ENCODE data around the gene CLSTN2.

The CLSTN2 gene

DNA sequence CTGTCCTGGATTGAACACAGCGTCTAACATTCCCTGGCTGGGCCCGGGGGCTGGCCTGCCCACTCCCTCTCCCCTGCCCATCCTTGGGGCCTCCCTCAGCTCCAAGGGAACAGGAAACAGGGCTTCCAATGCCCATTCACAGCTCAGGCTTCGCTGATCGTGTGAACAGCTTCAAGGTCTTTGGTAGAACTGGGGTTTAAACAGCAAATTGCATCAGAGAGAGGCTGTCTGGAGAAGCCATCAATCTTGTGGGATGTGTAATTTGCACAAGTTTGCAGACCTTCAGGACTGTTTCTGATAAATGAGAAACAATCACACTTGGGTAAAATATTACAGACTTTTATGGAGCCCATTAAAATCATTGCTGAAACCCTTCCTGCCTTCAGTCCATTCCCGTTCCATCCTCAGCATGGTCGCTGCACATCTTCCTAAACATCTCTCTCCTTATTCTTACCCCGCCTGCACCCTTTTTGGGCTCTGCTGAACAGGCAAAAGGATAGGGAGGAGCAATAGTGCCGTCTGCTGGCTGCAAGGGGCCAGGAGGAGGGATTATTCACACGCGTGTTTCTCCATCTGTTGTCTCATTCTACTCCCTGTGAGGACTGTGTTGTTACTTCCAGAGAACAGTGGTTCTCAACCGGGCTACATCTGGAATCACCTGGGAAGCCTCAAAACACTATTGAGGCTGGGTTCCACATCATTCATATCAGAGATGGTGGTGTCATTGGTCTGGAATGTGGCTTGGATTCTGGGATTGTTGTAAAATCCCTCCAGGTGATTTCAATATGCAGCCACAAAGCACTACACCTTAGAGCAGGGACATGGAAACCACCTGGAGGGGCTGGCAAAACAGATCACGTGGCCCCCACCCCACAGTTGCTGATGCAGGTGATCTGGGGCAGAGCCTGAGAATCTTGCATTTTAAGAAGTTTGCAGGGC lies 116.3 kb downstream of the CLSTN2 start:
- FAIRE-seq = no peak
- DNase-seq (ENCODE audit: low spot score) = no peak

DNA sequence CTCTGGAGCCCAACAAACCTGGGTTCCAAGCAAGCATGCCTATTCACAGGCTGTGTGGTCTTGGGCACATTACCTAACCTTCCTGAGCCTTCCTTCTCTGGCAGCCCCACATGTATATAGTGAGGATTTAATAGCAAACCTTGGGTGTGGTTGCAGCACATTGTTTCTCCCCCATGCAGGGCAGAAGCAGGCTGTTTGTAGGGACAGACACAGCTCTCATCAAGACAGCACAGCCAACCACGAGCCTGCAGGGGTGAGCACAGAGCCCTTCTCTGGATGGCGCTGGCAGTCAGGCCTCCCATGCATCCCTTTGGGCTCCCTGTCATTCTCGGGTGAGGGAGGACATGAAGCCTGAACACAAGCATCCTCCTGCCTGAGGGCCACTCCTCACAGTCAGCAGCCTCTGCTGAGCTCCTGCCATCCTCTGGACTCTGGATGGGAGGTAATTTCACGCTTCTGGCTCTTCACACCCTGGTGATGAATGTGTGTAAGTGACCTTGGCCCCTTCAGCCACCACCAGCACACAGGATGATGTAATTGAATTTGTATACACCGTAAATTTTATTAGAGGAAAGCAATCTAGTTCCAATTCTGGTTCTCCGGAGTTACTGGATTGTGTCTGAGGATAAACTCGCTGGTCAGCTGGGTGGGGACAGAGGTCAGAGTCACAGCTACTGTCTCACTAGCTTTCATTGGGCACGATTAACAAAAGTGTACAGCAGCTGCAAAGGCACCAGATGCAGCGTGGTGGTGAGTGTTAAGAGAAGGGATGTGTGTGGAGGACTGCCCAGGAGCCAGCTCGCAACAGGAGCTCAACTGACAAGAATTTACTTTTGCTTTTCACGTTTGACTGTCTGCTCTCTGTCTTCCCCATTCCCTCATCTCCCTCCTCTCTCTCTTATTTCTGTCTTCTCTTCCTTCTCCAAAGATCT lies 118.1 kb downstream of the CLSTN2 start:
- FAIRE-seq (no peak), DNase-seq (ENCODE audit: low spot score) (no peak)

DNA sequence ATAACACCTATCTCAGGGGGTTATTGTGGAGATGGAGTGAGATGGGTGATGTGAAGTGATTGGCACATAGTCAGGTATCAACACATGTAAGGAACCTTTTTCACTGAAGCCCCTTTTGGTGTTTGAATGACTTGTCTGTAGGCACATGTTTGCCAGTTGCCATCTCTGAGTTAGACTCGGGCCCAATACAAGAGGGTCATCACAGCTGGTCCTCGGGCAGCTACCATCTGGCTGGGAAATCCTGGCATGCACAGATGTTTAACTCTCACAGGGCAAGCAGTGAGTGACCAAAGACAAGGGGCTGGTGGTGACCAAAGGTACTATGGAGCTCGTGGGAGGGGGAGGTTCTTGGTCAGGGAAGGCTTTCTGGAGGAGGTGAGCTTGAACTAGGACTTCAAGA lies 118.8 kb downstream of the CLSTN2 start:
- FAIRE-seq (no peak), DNase-seq (ENCODE audit: low spot score) (no peak)

DNA sequence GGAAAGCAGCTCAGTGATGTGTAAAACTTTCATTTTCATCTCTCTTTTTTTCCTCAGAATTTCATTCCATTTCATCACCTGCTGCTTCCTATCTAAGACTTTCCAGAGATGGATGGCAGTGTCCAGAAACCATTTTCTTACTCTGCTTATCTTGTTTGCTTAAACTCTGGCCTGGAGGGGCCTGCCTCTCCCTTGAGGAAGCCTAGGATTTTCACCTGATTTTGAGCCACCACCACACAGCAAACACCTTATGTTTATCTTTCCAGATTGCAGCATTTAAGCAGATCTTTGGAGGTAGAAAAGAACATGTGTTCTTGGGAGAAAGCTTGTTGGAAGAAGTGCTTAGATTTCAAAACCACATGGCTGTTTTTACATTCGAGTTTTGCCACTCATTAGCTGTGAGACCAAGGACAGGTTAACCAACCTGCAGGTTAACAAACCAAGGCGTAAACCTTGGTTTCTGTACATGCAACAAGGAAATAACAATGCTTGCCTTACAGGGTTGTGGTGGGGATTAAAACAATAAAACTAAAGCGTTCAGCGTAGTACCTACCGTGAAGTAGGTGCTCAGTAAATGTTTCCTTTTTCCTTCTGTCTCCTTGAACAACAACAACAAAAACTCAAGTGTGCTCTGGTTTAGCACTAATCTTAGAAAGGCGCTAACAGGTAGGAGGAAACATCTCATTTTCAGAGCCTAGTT lies 120.3 kb downstream of the CLSTN2 start:
- FAIRE-seq = no peak
- no peak for DNase-seq (ENCODE audit: low spot score)

GRCh38 chr3:140056047-140056446 lies 121.1 kb downstream of the CLSTN2 start:
- no peak for FAIRE-seq

GRCh38 chr3:140061211-140061610 lies 126.2 kb downstream of the CLSTN2 start:
- DNase-seq (ENCODE audit: low spot score) = no peak
- no peak for FAIRE-seq

More at GRCh38 chr3:140056047-140056446, 121.1 kb downstream of the CLSTN2 start:
- DNase-seq (ENCODE audit: low spot score) = no peak

DNA sequence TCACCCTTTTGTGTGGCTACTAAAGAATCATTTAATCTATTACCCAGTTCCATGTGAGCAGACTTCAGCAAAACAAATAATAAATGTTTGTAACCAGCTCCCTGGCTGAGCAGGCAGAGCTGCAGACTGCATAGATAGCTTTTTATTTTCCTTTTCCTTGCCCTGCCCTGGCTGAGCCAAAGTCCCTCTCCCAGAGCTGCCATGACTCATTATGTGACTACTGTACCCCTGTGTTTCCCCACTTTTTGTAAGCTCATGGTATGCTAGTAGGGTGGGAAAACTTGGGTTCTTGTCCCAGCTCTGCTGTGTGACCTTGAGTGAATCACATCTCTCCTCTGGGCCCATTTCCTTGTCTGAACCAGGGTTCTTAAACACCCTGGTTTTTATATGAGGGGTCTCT lies 127.5 kb downstream of the CLSTN2 start:
- FAIRE-seq (no peak), DNase-seq (ENCODE audit: low spot score) (no peak)

- FAIRE-seq = no peak
- no peak for DNase-seq (ENCODE audit: low spot score)
These were observed 132.5 kb downstream of the CLSTN2 start for GRCh38 chr3:140067487-140067886.

GRCh38 chr3:140068494-140069017 lies 133.6 kb downstream of the CLSTN2 start:
- no peak for DNase-seq (ENCODE audit: low spot score)
- no peak for FAIRE-seq

DNA sequence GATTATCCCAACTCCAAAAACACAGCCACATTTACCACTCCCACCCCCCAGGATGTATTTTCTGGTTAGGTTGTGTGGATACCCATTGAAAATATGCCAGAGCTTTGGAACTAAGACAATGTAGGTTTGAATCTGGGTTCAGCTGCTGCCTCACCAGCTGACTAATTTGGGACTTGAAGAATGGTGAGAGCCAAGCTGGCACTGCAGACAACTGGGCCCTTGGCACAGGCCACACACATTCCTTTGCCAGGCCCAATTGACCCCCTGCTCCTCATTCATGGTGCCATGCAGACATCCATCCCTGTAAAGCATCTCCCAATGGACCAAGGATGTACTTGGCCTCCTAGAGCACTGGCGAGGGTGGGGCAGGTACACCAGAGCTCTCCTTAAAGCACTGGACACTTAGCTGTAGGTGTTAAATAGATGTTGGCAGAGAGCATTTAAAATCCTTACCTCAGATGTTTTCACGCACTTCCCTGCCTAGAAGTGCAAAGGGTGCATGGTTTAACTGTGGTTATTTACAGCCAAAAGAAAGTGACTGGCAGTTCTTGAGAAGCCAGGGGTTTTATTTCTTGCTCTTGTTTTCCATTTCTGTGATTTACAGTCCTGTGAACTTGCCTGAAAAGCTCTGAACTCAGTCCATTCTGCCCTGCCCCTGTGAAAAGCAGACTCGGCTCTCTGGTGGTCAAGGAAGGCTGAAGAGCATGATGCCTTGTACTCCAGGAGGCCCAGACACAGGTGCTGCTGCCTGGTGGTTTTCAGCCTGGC lies 138.5 kb downstream of the CLSTN2 start:
- FAIRE-seq (no peak), DNase-seq (ENCODE audit: low spot score) (no peak)

- DNase-seq (ENCODE audit: low spot score) (no peak), FAIRE-seq (no peak)
These were observed 141.6 kb downstream of the CLSTN2 start for GRCh38 chr3:140076552-140076951.

DNA sequence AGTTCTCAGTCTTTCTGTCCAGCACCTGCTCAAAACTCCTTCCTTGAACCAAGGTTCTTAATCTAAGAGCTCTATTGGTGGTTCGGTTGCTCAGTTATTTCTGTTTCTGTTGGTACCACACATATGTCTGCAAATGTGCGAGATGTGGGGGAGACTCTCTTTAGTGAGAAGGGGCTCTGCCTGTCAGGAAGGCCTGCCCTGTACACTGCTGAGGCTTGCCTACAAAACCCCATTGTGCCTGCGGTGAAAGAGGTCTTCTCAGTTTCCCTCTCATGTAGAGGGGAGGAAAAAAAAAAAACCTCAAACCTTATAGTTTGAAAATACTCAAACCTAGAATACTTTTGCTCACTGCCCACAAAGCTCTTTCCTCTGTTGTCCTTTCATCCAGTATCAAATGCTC lies 142.4 kb downstream of the CLSTN2 start:
- no peak for FAIRE-seq
- no peak for DNase-seq (ENCODE audit: low spot score)

DNA sequence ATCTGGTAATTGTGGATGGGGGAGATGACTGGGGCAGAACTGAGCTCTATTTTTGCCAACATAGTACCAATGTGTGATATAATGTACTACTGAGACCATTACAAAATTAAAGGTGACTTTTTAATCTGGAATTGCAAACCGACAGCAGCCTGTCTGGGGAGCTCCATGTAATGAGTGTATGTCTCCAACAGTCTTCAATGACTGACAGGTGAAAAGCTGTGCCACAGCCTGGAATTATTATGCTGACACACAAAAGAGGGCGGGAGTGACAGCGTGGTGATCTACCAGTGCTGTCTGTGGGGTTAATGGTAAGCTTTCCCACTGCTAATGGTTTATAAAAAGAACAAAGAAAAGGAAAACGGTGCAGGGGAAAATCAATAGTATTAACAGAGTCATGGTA lies 143.4 kb downstream of the CLSTN2 start:
- FAIRE-seq = no peak

DNA sequence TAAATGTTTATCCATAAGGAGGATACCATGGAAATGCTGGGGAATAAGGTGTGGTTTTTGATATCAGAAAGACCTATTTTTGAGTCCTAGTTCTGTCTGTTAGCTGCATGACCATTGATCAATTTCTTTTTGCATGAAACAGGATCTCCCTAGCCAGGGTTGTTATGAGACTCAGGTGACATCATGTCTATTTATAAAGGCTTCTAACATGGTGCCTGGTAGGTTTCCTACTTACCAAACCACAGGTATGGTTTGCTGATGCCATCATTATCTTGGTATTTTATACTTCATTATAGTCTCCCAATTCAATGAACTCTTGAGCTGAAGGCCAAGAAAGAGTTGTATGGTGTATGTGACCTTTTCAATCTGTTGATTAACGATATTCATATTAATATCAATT lies 144.0 kb downstream of the CLSTN2 start:
- DNase-seq (ENCODE audit: low spot score) = peak; percentile 21
- no peak for FAIRE-seq

More for the DNA sequence above, 143.4 kb downstream of the CLSTN2 start:
- no peak for DNase-seq (ENCODE audit: low spot score)

DNA sequence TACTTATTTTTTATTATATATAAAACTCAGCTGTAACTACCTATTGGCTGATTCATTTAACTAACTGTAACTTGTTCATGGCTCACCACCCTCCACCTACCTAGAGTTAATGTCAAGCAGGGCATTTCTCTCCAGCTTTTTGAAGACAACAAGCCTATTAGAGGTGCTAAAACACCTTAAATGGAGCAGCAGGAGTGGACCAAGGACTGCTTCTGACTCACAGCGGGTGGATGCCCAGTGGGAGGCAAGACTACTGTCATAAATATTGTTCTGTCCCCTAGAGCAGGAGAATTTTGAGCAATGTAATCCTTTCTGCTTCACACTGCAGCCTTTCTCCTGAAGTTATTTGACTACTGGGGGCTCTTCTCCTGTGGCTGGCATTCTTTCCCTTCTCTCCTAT lies 146.9 kb downstream of the CLSTN2 start:
- DNase-seq (ENCODE audit: low spot score) (no peak), FAIRE-seq (no peak)

- DNase-seq (ENCODE audit: low spot score) (no peak), FAIRE-seq (no peak)
These were observed 150.0 kb downstream of the CLSTN2 start for GRCh38 chr3:140085001-140085400.

DNA sequence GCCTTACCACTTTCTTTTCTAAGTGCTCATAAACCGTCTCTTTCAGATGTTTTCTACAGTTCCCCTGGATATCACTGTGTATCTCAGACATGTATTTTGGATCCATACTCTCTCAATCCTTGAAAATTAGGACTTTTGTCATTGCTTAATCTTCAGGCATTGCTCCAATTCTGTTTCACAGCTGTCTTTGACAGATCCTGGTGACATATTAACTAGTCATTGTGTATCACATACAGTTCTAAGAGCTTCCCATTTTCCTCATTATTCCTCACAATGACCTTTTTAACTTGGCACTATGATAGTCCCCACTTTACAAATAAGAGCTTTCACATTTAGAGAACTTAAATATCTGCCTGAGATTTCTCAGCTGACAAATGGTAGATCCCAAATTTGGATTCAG lies 151.7 kb downstream of the CLSTN2 start:
- DNase-seq (ENCODE audit: low spot score) (no peak), FAIRE-seq (no peak)

GRCh38 chr3:140088058-140088457 lies 153.1 kb downstream of the CLSTN2 start:
- DNase-seq (ENCODE audit: low spot score) = no peak
- FAIRE-seq = no peak

- DNase-seq (ENCODE audit: low spot score) = no peak
- FAIRE-seq = no peak
These were observed 153.5 kb downstream of the CLSTN2 start for GRCh38 chr3:140088513-140088912.

DNA sequence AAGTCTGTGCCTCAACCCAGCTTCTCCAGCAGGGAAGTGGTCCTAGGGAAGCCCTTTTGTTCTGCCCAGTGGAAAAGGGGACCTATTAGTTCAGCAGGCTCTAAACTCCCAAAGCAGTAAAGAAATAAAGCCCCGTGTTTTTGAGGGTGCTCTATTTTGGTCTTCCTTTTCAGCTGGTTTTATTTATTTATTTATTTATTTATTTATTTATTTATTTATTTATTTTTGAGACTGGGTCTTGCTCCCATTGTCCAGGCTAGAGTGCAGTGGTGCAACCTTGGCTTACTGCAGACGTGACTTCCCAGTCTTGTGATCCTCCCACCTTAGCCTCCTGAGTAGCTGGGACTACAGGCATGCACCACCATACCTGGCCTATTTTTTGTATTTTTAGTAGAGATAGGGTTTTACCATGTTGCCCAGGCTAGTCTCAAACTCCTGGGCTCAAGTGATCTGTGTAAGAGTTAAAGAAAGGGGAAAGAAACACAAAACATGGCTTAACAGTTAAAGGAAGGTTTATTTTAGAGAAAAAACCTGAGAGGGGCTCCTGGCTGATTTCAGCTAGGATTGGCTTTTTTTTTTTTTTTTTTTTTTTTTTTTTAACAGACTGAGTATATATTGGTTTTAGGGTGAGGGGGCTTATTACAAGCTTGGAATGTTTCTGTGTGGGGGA lies 154.6 kb downstream of the CLSTN2 start:
- FAIRE-seq (no peak), DNase-seq (ENCODE audit: low spot score) (no peak)
